Tibial artery (tissue), 4 donors: ENCODE measurements around the gene GAD1.

Source experiments
- DNase-seq, 2 donors: peaks; one replicate each; pipeline ENCODE4 v3.0.0-alpha.2; 2019
- H3K27ac ChIP-seq, 2 donors: fragments of 200-600 bp; sonication (generic) in 1 of 2; 1 replicate in 1 of 2; 2 replicates in 1 of 2; pipeline ENCODE4 v1.5.1; 2018 to 2019; ENCODE audit warnings: mild to moderate bottlenecking in 1 of 2
- H3K27me3 ChIP-seq, 2 donors: fragments of 200-600 bp; sonication (generic) in 1 of 2; one replicate each; pipeline versions ENCODE4 v1.5.1 to v1.6.0; 2016 to 2019
- H3K36me3 ChIP-seq, 3 donors: fragments of 200-600 bp; sonication (generic) in 2 of 3; one replicate each; pipeline ENCODE4 v1.5.1; 2016 to 2019; ENCODE audit warnings: mild to moderate bottlenecking in 2 of 3
- H3K4me1 ChIP-seq, 4 donors: fragments of 200-600 bp; sonication (generic) in 2 of 4; 1 replicate in 3 of 4; 2 replicates in 1 of 4; pipeline ENCODE4 v1.5.1; 2016 to 2019
- H3K4me3 ChIP-seq, 2 donors: fragments of 200-600 bp; sonication (generic) in 1 of 2; 1 replicate in 1 of 2; 2 replicates in 1 of 2; pipeline ENCODE4 v1.5.1; 2018 to 2019; ENCODE audit warnings: mild to moderate bottlenecking in 2 of 2
- H3K9me3 ChIP-seq, 3 donors: fragments of 200-600 bp; sonication (generic) in 1 of 3; one replicate each; pipeline ENCODE4 v1.5.1; 2016 to 2019
- intact Hi-C: fragments of 100-400 bp; cut with DNase I; formaldehyde crosslinking; loops from one replicate; pipeline ENCODE4 v1.15.0; 2023; ENCODE audit warnings: low total_unique reads
- TF ChIP-seq, protein P1 (sequence below), 2 experiments: fragments of 200-600 bp in 1 of 2; fragments of 450-650 bp in 1 of 2; IDR thresholded peaks; one replicate each; pipeline ENCODE4 v1.5.1; 2017 to 2019; ENCODE audit warnings: antibody characterized with exemption in 2 of 2, mild to moderate bottlenecking in 1 of 2, moderate library complexity in 1 of 2

GAD1 gene

GRCh38 chr2:170819680-170820664 is 3.3 kb downstream of the GAD1 start:
- Histone ChIP-seq H3K9me3 (no peaks in the 10 kb centered on the region), H3K4me1 (peaks cover 0 to 87% (median 70%) of the 10 kb centered on the region in 4 donors), H3K36me3 (no peaks in the 10 kb centered on the region), H3K27ac (no peak overlapping the region), H3K27me3 (peaks cover 8 to 64% of the 10 kb centered on the region in 2 donors), H3K4me3 (peak overlapping the region in 1 of 2 donors; percentile 58)
- intact Hi-C loops: loop anchor here (5.0 kb wide), 2 partner anchors 103 to 458 kb away; partner anchors contain the start of gene SP5
- DNase-seq: no peak
- TF ChIP-seq, protein P1, sequence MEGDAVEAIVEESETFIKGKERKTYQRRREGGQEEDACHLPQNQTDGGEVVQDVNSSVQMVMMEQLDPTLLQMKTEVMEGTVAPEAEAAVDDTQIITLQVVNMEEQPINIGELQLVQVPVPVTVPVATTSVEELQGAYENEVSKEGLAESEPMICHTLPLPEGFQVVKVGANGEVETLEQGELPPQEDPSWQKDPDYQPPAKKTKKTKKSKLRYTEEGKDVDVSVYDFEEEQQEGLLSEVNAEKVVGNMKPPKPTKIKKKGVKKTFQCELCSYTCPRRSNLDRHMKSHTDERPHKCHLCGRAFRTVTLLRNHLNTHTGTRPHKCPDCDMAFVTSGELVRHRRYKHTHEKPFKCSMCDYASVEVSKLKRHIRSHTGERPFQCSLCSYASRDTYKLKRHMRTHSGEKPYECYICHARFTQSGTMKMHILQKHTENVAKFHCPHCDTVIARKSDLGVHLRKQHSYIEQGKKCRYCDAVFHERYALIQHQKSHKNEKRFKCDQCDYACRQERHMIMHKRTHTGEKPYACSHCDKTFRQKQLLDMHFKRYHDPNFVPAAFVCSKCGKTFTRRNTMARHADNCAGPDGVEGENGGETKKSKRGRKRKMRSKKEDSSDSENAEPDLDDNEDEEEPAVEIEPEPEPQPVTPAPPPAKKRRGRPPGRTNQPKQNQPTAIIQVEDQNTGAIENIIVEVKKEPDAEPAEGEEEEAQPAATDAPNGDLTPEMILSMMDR (IDR thresholded peaks at IDR 0.05): no peak

- H3K27me3 ChIP-seq: peaks cover 2 to 54% of the 10 kb centered on the region in 2 donors
- H3K4me3 ChIP-seq: peak overlapping the region in 1 of 2 donors; percentile 58
- no peak for DNase-seq
Observed at GRCh38 chr2:170820757-170821530, 4.3 kb downstream of the GAD1 start.

GRCh38 chr2:170821531-170822289 is 5.0 kb downstream of the GAD1 start:
- intact Hi-C loops: no loop called here
- DNase-seq: no peak
- Histone ChIP-seq H3K4me1 (peaks cover 0 to 71% (median 55%) of the 10 kb centered on the region in 4 donors), H3K27me3 (peaks cover 2 to 50% of the 10 kb centered on the region in 2 donors), H3K27ac (no peak overlapping the region), H3K9me3 (no peaks in the 10 kb centered on the region), H3K36me3 (no peaks in the 10 kb centered on the region), H3K4me3 (peak overlapping the region in 1 of 2 donors; percentile 58)
- TF ChIP-seq, protein P1 (IDR thresholded peaks at IDR 0.05): no peak

More at GRCh38 chr2:170820757-170821530, 4.3 kb downstream of the GAD1 start:
- intact Hi-C loops: no loop called here
- TF ChIP-seq, protein P1 (IDR thresholded peaks at IDR 0.05): no peak
- Histone ChIP-seq H3K36me3 (no peaks in the 10 kb centered on the region), H3K9me3 (no peaks in the 10 kb centered on the region), H3K27ac (no peak overlapping the region), H3K4me1 (peaks cover 0 to 78% (median 62%) of the 10 kb centered on the region in 4 donors)

- TF ChIP-seq, protein P1 (IDR thresholded peaks at IDR 0.05): no peak
- Histone ChIP-seq H3K4me1 (peaks cover 0 to 64% (median 51%) of the 10 kb centered on the region in 4 donors), H3K4me3 (peak overlapping the region; percentile 42 to 58), H3K9me3 (no peaks in the 10 kb centered on the region), H3K27me3 (peaks cover 2 to 50% of the 10 kb centered on the region in 2 donors), H3K27ac (peak overlapping the region in 1 of 2 donors; percentile 64), H3K36me3 (no peaks in the 10 kb centered on the region)
- no peak for DNase-seq
- intact Hi-C loops: no loop called here
Observed at GRCh38 chr2:170822290-170823087, 5.8 kb downstream of the GAD1 start.
